ENCODE data around the gene NEK10. TPM values are rescaled to one million over a fixed set of nuclear protein-coding genes. Genes with fewer than 3 reads are reported as not detected.

The NEK10 gene
- total and polyA plus RNA-seq, 5 donors: 3.1 to 16.9 (median 9.5) TPM

DNA sequence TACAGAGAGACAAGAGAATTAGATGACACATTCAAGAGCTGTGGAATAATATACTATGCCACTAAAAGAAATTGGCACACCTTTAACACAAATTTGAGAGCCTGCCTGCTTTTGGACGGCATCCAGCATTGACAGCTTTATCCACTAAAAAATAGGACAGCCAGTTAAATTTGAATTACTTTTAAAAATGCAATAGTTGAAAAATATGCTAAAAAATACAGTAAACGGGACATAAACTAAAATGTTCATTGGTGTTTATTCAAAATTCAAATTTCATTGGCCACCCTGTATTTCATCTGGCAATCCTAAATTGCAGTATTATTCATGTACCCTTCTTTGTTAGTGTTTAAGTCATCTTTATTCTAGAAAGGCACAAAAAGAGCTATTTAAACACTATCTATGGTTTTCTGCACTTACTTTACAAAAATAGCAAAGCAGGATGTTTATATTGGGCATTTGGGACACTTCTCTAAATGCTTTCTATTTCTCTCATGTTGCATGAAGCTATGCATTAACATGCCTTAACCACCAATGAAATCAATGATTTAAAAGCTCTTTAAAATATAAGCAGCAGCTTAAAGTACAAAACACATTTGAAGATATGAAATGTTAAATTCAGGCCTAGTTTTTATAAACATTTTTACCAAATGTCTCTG is 160.1 kb downstream of the NEK10 start:
- Histone ChIP-seq H3K4me3 (ENCODE audit: low read length) (no peak overlapping the region), H3K9me3 (ENCODE audit: control insufficient read depth, low read length) (no peaks in the 10 kb centered on the region), H3K27ac (ENCODE audit: low read length) (no peak overlapping the region), H3K27me3 (ENCODE audit: control insufficient read depth, insufficient read depth) (no peaks in the 10 kb centered on the region), H3K4me1 (ENCODE audit: control insufficient read depth, insufficient read depth, low read length) (no peaks in the 10 kb centered on the region)
- intact Hi-C loops (cut with DNase I): no loop called here
- 69% methylated on average over 2 of the region's 2 CpGs for WGBS
- ATAC-seq: no peak
- DNase-seq: no peak

DNA sequence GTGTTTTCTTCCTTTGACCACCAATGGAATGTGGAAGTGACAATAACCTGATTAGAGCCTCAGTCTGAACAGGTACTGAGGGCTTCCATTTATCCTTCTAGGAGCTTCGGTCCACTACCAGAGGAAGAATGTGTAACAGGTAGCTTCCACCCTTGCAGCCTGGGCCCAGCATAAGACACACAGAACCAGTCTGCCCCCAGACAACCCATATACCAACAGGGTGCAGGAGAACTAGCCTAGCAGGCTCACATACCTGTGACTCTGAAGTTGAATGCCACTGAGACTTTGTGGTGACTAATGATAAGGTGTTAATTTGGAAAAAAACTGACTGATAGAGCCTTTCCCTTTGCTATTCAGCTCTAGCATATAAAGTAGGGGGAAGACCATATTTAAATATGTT is 166.2 kb downstream of the NEK10 start:
- no peaks in the 10 kb centered on the region for H3K27me3 ChIP-seq (ENCODE audit: control insufficient read depth, insufficient read depth)
- WGBS: 92% methylated on average over 1 of the region's 1 CpG
- H3K4me1 ChIP-seq (ENCODE audit: control insufficient read depth, insufficient read depth, low read length): no peaks in the 10 kb centered on the region
- no peaks in the 10 kb centered on the region for H3K9me3 ChIP-seq (ENCODE audit: control insufficient read depth, low read length)
- H3K27ac ChIP-seq (ENCODE audit: low read length): no peak overlapping the region
- intact Hi-C loops (cut with DNase I): no loop called here
- no peak overlapping the region for H3K4me3 ChIP-seq (ENCODE audit: low read length)
- no peak for ATAC-seq
- no peak for DNase-seq

DNA sequence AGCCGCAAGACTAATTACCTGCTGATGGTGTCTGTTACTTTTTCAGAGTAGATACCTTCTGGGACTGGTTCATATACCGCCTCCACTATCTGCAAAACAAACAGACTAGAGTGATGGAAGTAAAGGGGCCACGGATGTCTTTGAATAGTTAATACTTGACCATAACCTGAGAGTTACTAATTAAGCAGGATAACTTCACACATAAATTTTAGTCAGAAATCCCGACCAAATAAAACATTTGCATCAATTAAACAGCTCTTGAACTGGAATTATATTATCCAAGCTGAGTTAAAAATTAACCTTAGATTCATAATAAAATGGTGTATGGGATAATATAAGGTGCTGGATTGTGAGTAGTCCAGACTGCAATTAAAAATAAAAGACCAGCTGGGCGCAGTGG is 167.7 kb downstream of the NEK10 start:
- ATAC-seq (no peak), DNase-seq (no peak)
- H3K4me3 ChIP-seq (ENCODE audit: low read length): no peak overlapping the region
- H3K27ac ChIP-seq (ENCODE audit: low read length): no peak overlapping the region
- 83% methylated on average over 5 of the region's 5 CpGs for WGBS
- H3K27me3 ChIP-seq (ENCODE audit: control insufficient read depth, insufficient read depth): no peaks in the 10 kb centered on the region
- no peaks in the 10 kb centered on the region for H3K4me1 ChIP-seq (ENCODE audit: control insufficient read depth, insufficient read depth, low read length)
- H3K9me3 ChIP-seq (ENCODE audit: control insufficient read depth, low read length): no peaks in the 10 kb centered on the region
- intact Hi-C loops (cut with DNase I): no loop called here

GRCh38 chr3:27200721-27201489 is 168.3 kb downstream of the NEK10 start:
- Histone ChIP-seq H3K27ac (ENCODE audit: low read length) (no peak overlapping the region), H3K4me3 (ENCODE audit: low read length) (no peak overlapping the region), H3K4me1 (ENCODE audit: control insufficient read depth, insufficient read depth, low read length) (no peaks in the 10 kb centered on the region), H3K9me3 (ENCODE audit: control insufficient read depth, low read length) (no peaks in the 10 kb centered on the region), H3K27me3 (ENCODE audit: control insufficient read depth, insufficient read depth) (no peaks in the 10 kb centered on the region)
- DNase-seq: no peak
- intact Hi-C loops (cut with DNase I): no loop called here
- 80% methylated on average over 2 of the region's 2 CpGs for WGBS
- ATAC-seq: no peak

GRCh38 chr3:27194861-27195483 is 174.2 kb downstream of the NEK10 start:
- H3K4me3 ChIP-seq (ENCODE audit: low read length): no peak overlapping the region
- H3K9me3 ChIP-seq (ENCODE audit: control insufficient read depth, low read length): no peaks in the 10 kb centered on the region
- H3K27ac ChIP-seq (ENCODE audit: low read length): no peak overlapping the region
- H3K4me1 ChIP-seq (ENCODE audit: control insufficient read depth, insufficient read depth, low read length): no peaks in the 10 kb centered on the region
- DNase-seq: no peak
- no peak for ATAC-seq
- WGBS: 0% methylated on average over 1 of the region's 1 CpG
- intact Hi-C loops (cut with DNase I): no loop called here
- H3K27me3 ChIP-seq (ENCODE audit: control insufficient read depth, insufficient read depth): no peaks in the 10 kb centered on the region

- no peak overlapping the region for H3K4me3 ChIP-seq (ENCODE audit: low read length)
- 77% methylated on average over 2 of the region's 2 CpGs for WGBS
- H3K27me3 ChIP-seq (ENCODE audit: control insufficient read depth, insufficient read depth): no peaks in the 10 kb centered on the region
- intact Hi-C loops (cut with DNase I): no loop called here
- ATAC-seq (no peak), DNase-seq (no peak)
- no peaks in the 10 kb centered on the region for H3K4me1 ChIP-seq (ENCODE audit: control insufficient read depth, insufficient read depth, low read length)
- no peaks in the 10 kb centered on the region for H3K9me3 ChIP-seq (ENCODE audit: control insufficient read depth, low read length)
- H3K27ac ChIP-seq (ENCODE audit: low read length): no peak overlapping the region
Observed at GRCh38 chr3:27193056-27193455, 176.1 kb downstream of the NEK10 start.

DNA sequence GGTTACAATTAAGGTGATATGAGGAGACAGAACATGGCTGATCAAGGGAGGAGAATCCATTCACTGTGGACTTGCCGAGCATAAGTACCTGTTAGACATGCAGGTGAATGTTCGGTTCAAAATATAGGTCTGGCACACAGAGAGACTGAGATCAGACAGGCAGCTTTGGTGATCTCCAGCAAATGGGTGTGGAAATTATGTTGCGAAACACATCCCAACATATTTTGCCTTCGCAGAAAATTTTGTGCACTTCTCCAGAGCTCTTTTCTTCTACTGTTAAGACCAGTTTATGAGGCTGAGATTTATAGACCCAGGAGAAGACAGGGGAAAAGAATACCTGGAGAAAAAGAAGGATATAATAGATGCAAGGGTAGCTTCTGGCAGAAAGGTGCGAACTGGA is 183.2 kb downstream of the NEK10 start:
- ATAC-seq (no peak), DNase-seq (no peak)
- Histone ChIP-seq H3K4me3 (ENCODE audit: low read length) (no peak overlapping the region), H3K4me1 (ENCODE audit: control insufficient read depth, insufficient read depth, low read length) (peaks cover 1% of the 10 kb centered on the region), H3K9me3 (ENCODE audit: control insufficient read depth, low read length) (no peaks in the 10 kb centered on the region), H3K27me3 (ENCODE audit: control insufficient read depth, insufficient read depth) (no peaks in the 10 kb centered on the region), H3K27ac (ENCODE audit: low read length) (no peak overlapping the region)
- WGBS: 84% methylated on average over 5 of the region's 5 CpGs
- intact Hi-C loops (cut with DNase I): no loop called here

DNA sequence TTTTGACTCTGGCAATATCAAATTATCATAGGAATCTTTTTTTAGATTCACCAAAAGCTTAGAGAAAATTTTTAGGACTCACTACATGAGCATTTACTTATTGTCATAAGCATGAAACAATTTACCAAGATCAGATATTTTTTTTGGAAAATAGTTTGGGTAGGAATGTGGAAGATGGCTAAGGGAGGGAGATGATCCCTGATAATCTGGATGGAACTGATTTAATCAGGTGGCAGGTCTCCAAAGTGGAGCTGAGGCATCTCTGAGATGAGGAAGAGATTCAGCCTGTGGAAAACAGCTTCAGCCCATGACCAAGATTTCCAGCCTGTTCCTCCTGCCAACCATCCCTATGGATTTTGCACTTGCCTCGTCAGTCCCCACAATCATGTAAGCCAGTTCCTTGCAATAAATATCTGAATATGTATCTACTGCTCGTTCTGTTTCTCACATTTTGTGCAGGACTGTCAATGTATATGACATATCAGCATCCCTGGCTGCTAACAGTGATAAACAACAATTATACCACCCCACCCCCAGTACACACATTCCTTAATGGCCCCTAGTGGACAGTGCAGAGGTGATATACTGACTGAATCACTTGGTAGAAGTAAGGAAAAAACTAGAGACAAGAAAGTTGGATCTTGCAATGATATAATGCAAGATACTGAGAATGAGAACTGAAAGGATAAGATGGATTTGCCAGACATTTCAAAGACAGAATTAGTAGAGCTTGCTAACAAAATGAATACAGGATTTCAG is 183.8 kb downstream of the NEK10 start:
- Histone ChIP-seq H3K27ac (ENCODE audit: low read length) (no peak overlapping the region), H3K4me1 (ENCODE audit: control insufficient read depth, insufficient read depth, low read length) (peaks cover 1% of the 10 kb centered on the region), H3K27me3 (ENCODE audit: control insufficient read depth, insufficient read depth) (no peaks in the 10 kb centered on the region), H3K4me3 (ENCODE audit: low read length) (no peak overlapping the region), H3K9me3 (ENCODE audit: control insufficient read depth, low read length) (no peaks in the 10 kb centered on the region)
- DNase-seq (no peak), ATAC-seq (no peak)
- WGBS: 62% methylated on average over 2 of the region's 2 CpGs
- intact Hi-C loops (cut with DNase I): no loop called here

DNA sequence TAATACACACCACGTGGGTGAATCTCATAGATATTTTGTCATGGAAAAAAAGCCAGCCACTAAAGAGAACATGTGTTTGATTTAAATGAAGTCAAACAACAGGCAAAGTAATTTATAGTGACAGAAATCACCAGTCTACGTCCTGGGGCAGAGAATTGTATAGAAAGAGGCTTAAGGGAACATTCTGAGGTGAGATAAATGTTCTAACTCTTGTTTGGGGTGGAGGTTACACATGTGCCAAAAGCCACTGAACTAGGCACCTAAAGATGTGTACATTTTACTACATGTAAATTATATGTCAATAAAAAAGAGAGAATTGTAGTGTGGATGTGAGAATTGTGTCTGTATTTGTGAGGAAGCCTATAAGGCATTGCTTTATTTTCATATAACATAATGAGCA is 184.9 kb downstream of the NEK10 start:
- intact Hi-C loops (cut with DNase I): no loop called here
- 67% methylated on average over 2 of the region's 2 CpGs for WGBS
- DNase-seq: no peak
- H3K4me1 ChIP-seq (ENCODE audit: control insufficient read depth, insufficient read depth, low read length): peaks cover 1% of the 10 kb centered on the region
- H3K4me3 ChIP-seq (ENCODE audit: low read length): no peak overlapping the region
- H3K9me3 ChIP-seq (ENCODE audit: control insufficient read depth, low read length): no peaks in the 10 kb centered on the region
- H3K27me3 ChIP-seq (ENCODE audit: control insufficient read depth, insufficient read depth): no peaks in the 10 kb centered on the region
- ATAC-seq: no peak
- H3K27ac ChIP-seq (ENCODE audit: low read length): no peak overlapping the region

GRCh38 chr3:27176256-27176655 is 192.9 kb downstream of the NEK10 start:
- DNase-seq (no peak), ATAC-seq (no peak)
- 75% methylated on average over 3 of the region's 3 CpGs for WGBS
- Histone ChIP-seq H3K27me3 (ENCODE audit: control insufficient read depth, insufficient read depth) (no peaks in the 10 kb centered on the region), H3K4me1 (ENCODE audit: control insufficient read depth, insufficient read depth, low read length) (no peaks in the 10 kb centered on the region), H3K27ac (ENCODE audit: low read length) (no peak overlapping the region), H3K9me3 (ENCODE audit: control insufficient read depth, low read length) (no peaks in the 10 kb centered on the region), H3K4me3 (ENCODE audit: low read length) (no peak overlapping the region)
- intact Hi-C loops (cut with DNase I): no loop called here

GRCh38 chr3:27174530-27174929 is 194.7 kb downstream of the NEK10 start:
- WGBS: 81% methylated on average over 4 of the region's 4 CpGs
- intact Hi-C loops (cut with DNase I): no loop called here
- no peak for ATAC-seq
- H3K4me1 ChIP-seq (ENCODE audit: control insufficient read depth, insufficient read depth, low read length): no peaks in the 10 kb centered on the region
- no peak overlapping the region for H3K4me3 ChIP-seq (ENCODE audit: low read length)
- H3K27ac ChIP-seq (ENCODE audit: low read length): no peak overlapping the region
- no peak for DNase-seq
- H3K9me3 ChIP-seq (ENCODE audit: control insufficient read depth, low read length): no peaks in the 10 kb centered on the region
- H3K27me3 ChIP-seq (ENCODE audit: control insufficient read depth, insufficient read depth): no peaks in the 10 kb centered on the region

Data from right cardiac atrium (tissue), 5 donors.